ENCODE data around the gene OLIG2. TPM values are rescaled to one million over a fixed set of nuclear protein-coding genes. Genes with fewer than 3 reads are reported as not detected.

The OLIG2 gene
- total and polyA plus RNA-seq, 2 of the 13 experiments (the other 11 are each of a cell fraction or from before 2014, with no cell fraction given) = not detected

GRCh38 chr21:33070744-33070997 is 44.9 kb downstream of the OLIG2 start:
- peaks cover 2 to 79% of the 10 kb centered on the region in 2 experiments for H3K27me3 ChIP-seq (ENCODE audit: control insufficient read depth in 1 of 2, insufficient read depth in 2 of 2, low read length in 2 of 2)
- H3K4me3 ChIP-seq (replicated peaks in 1 of 3; ENCODE audit: insufficient read depth in 1 of 3, low read depth in 2 of 3, low read length in 3 of 3) = no peak overlapping the region
- H3K79me2 ChIP-seq (ENCODE audit: insufficient read depth, low read length) = no peaks in the 10 kb centered on the region
- ChIA-PET CTCF (ENCODE audit: low intra/inter-chr PET ratio, low total read pairs) (no interaction called here), POLR2A (no interaction called here)
- H3K4me1 ChIP-seq (ENCODE audit: insufficient read depth, low read length) = no peaks in the 10 kb centered on the region
- no peaks in the 10 kb centered on the region for H3K36me3 ChIP-seq (replicated peaks in 1 of 2; ENCODE audit: control insufficient read depth in 1 of 2, insufficient read depth in 2 of 2, low read length in 2 of 2)
- no peak overlapping the region for H3K27ac ChIP-seq (ENCODE audit: extremely low read length, insufficient read depth, low read length)
- H3K4me2 ChIP-seq (ENCODE audit: low read depth, low read length) = no peak overlapping the region
- TF ChIP-seq KLF12 (CRISPR knock-in tag; IDR thresholded peaks at IDR 0.05; ENCODE audit: borderline replicate concordance) (no peak), ELK4 (CRISPR knock-in tag; IDR thresholded peaks at IDR 0.05; ENCODE audit: borderline replicate concordance) (no peak), NFATC3 (CRISPR knock-in tag; IDR thresholded peaks at IDR 0.05) (no peak), FOXP1 (IDR thresholded peaks at IDR 0.05) (no peak), FOXP1 (CRISPR knock-in tag; IDR thresholded peaks at IDR 0.05) (no peak), ZNF674 (CRISPR knock-in tag; IDR thresholded peaks at IDR 0.05; ENCODE audit: low read depth) (no peak)
- H2AFZ ChIP-seq (ENCODE audit: low read length) = no peak overlapping the region
- no TSS peak for BruUV-seq (replicated peaks)
- ATAC-seq = no peak
- in situ Hi-C loops (cut with HindIII; ENCODE audit: extremely low pct_ligation_motif_present, low pct_unique_long_range_greater_than_20kb) = no loop called here
- H3K9me3 ChIP-seq (ENCODE audit: low read length) = peaks cover 5% of the 10 kb centered on the region; the same call in 1 of the 2 replicates
- no peaks in the 10 kb centered on the region for H4K20me1 ChIP-seq (ENCODE audit: insufficient read depth, low read length)
- H3K9ac ChIP-seq (ENCODE audit: insufficient read depth, low read depth, low read length) = no peak overlapping the region
- no CpG with 5 or more reads among the region's 44 CpGs for WGBS (ENCODE audit: low lambda C conversion rate)
- FAIRE-seq = no peak
- intact Hi-C loops (cut with micrococcal nuclease; ENCODE audit: unreplicated experiment) = no loop called here
- DNase-seq (ENCODE audit: low spot score) = no peak

- no peaks in the 10 kb centered on the region for H3K79me2 ChIP-seq (ENCODE audit: insufficient read depth, low read length)
- no peak for ATAC-seq
- no peaks in the 10 kb centered on the region for H3K36me3 ChIP-seq (replicated peaks in 1 of 2; ENCODE audit: control insufficient read depth in 1 of 2, insufficient read depth in 2 of 2, low read length in 2 of 2)
- no peaks in the 10 kb centered on the region for H3K4me1 ChIP-seq (ENCODE audit: insufficient read depth, low read length)
- peaks cover 5% of the 10 kb centered on the region; the same call in 1 of the 2 replicates for H3K9me3 ChIP-seq (ENCODE audit: low read length)
- H3K4me2 ChIP-seq (ENCODE audit: low read depth, low read length) = no peak overlapping the region
- ChIA-PET POLR2A (no interaction called here), CTCF (ENCODE audit: low intra/inter-chr PET ratio, low total read pairs) (no interaction called here)
- H3K4me3 ChIP-seq (replicated peaks in 1 of 3; ENCODE audit: insufficient read depth in 1 of 3, low read depth in 2 of 3, low read length in 3 of 3) = no peak overlapping the region
- H3K9ac ChIP-seq (ENCODE audit: insufficient read depth, low read depth, low read length) = no peak overlapping the region
- H4K20me1 ChIP-seq (ENCODE audit: insufficient read depth, low read length) = no peaks in the 10 kb centered on the region
- DNase-seq (ENCODE audit: low spot score) = no peak
- in situ Hi-C loops (cut with HindIII; ENCODE audit: extremely low pct_ligation_motif_present, low pct_unique_long_range_greater_than_20kb) = no loop called here
- intact Hi-C loops (cut with micrococcal nuclease; ENCODE audit: unreplicated experiment) = no loop called here
- H3K27ac ChIP-seq (ENCODE audit: extremely low read length, insufficient read depth, low read length) = no peak overlapping the region
- peaks cover 2 to 81% of the 10 kb centered on the region in 2 experiments for H3K27me3 ChIP-seq (ENCODE audit: control insufficient read depth in 1 of 2, insufficient read depth in 2 of 2, low read length in 2 of 2)
- H2AFZ ChIP-seq (ENCODE audit: low read length) = no peak overlapping the region
- no TSS peak for BruUV-seq (replicated peaks)
- WGBS (ENCODE audit: low lambda C conversion rate) = 49% methylated on average over 27 of the region's 69 CpGs
- no peak for FAIRE-seq
- TF ChIP-seq, protein P1, sequence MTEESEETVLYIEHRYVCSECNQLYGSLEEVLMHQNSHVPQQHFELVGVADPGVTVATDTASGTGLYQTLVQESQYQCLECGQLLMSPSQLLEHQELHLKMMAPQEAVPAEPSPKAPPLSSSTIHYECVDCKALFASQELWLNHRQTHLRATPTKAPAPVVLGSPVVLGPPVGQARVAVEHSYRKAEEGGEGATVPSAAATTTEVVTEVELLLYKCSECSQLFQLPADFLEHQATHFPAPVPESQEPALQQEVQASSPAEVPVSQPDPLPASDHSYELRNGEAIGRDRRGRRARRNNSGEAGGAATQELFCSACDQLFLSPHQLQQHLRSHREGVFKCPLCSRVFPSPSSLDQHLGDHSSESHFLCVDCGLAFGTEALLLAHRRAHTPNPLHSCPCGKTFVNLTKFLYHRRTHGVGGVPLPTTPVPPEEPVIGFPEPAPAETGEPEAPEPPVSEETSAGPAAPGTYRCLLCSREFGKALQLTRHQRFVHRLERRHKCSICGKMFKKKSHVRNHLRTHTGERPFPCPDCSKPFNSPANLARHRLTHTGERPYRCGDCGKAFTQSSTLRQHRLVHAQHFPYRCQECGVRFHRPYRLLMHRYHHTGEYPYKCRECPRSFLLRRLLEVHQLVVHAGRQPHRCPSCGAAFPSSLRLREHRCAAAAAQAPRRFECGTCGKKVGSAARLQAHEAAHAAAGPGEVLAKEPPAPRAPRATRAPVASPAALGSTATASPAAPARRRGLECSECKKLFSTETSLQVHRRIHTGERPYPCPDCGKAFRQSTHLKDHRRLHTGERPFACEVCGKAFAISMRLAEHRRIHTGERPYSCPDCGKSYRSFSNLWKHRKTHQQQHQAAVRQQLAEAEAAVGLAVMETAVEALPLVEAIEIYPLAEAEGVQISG (CRISPR knock-in tag; IDR thresholded peaks at IDR 0.05) = no peak
- TF ChIP-seq GFI1 (CRISPR knock-in tag; IDR thresholded peaks at IDR 0.05; ENCODE audit: borderline replicate concordance) = no peak
- TF ChIP-seq MBNL3 (CRISPR knock-in tag; conservative IDR thresholded peaks at IDR 0.05) = no peak
Observed at GRCh38 chr21:33070998-33071769, 45.4 kb downstream of the OLIG2 start.

Measured in HepG2 (cell line).